ENCODE measurements around the gene AIP. TPM values are rescaled to one million over a fixed set of nuclear protein-coding genes. Genes with fewer than 3 reads are reported as not detected.

Gene AIP
- polyA plus RNA-seq, 1 donor from 2014 or later: 158 TPM

DNA sequence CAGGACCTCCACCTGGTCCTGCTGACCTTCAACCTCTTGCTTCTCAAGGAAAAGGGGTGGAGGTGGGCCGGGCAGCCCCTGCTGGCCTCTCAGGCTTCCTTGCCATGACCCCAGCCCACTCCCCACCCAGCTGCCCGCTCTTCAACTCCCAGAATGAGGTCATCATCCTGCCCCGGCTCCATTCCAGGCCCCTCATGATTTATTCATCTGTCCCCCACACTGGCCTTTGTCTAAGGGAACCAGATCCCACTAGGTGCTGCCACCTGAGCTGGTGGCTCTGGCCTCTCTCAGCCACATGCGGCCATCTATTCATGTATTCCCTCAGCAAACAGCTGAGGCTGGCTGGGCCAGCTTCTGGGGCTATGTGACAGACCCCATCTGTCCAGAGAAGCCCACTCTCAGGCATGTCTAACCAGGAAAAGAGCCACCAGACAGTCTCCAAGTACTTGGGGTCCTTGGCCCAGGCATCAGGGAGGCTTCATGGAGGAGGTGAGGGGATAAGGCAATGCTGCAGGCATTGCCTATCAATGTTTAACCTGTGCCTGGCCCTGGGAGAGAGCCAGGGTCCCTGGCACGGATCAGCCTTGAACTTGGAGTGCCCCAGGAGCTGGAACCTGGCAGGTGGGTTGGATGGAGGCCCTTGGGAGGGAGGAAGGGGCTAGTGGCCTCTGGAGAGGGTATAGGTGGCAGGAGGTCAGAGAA, 42.6 kb downstream of the AIP start:
- no peaks in the 10 kb centered on the region for H3K36me3 Mint-ChIP-seq
- H3K9me3 Mint-ChIP-seq: peaks cover 0 to 2% (median 0%) of the 10 kb centered on the region in 3 donors
- H3K4me3 Mint-ChIP-seq: no peak overlapping the region
- H3K27ac Mint-ChIP-seq: no peak overlapping the region
- peaks cover 0 to 5% (median 2%) of the 10 kb centered on the region in 3 donors for H3K4me1 Mint-ChIP-seq
- peaks cover 15% of the 10 kb centered on the region for H3K27me3 Mint-ChIP-seq

DNA sequence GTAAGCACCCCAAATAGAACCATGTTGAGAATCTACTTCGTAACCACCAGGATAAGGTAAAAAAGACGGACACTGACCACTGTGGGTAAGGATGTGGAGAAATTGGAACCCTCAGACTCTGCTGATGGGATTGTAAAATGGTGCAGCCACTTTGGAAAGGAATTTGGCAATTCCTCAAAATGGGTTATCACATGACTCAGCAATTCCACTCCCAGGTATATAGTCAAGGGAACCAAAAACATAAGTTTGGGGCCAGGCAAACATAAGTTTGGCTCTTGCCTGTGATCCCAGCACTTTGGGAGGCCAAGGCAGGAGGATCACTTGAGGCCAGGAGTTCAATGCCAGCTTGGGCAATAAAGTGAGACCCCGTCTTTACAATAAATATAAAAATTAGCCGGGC, 45.5 kb downstream of the AIP start:
- peaks cover 17% of the 10 kb centered on the region for H3K27me3 Mint-ChIP-seq
- peaks cover 0 to 4% (median 2%) of the 10 kb centered on the region in 3 donors for H3K9me3 Mint-ChIP-seq
- H3K36me3 Mint-ChIP-seq: no peaks in the 10 kb centered on the region
- H3K27ac Mint-ChIP-seq: no peak overlapping the region
- peaks cover 0 to 7% (median 2%) of the 10 kb centered on the region in 3 donors for H3K4me1 Mint-ChIP-seq
- H3K4me3 Mint-ChIP-seq: no peak overlapping the region

DNA sequence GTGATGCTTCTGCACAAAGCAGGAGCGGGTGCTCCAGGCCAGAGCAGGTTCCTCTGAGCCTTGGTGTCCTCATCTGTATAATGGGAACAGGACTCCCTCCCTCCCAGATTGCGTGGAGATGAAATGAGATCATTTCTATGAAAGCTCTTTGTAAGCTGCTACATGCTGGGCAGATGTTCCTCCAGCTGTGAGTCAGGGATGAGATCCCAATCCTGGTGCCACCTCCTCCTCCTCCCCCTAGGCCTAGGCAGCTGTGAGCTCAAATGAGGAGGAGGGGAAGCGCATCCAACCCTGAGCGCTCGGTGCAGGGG, 47.4 kb downstream of the AIP start:
- no peak overlapping the region for H3K4me3 Mint-ChIP-seq
- H3K27me3 Mint-ChIP-seq: peaks cover 18% of the 10 kb centered on the region

DNA sequence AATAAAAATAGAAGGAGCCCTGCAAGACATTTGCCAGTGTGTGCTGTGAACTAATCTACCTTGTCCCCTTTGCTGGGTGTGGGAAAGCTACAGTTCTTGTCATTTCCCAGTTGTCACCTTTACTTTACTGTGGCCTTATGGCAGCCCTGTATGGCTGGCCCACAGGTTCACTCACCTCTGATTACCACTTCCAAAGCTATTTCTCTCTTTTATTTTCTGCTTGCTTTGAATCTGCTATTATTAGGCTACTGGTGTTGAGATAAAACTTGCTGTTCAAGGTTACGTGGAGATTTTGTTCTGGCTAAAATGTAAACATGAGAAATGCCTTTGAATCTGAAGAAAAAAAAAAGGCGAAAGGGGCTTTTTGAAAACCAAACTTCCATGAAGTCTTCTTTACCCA, 50.1 kb downstream of the AIP start:
- Mint-ChIP-seq H3K9me3 (peaks cover 3 to 11% (median 3%) of the 10 kb centered on the region in 3 donors), H3K27ac (no peak overlapping the region), H3K36me3 (peaks cover 1% of the 10 kb centered on the region), H3K27me3 (peaks cover 10% of the 10 kb centered on the region), H3K4me1 (peaks cover 0 to 7% (median 0%) of the 10 kb centered on the region in 3 donors), H3K4me3 (no peak overlapping the region)

More for the DNA sequence above, 47.4 kb downstream of the AIP start:
- Mint-ChIP-seq H3K36me3 (no peaks in the 10 kb centered on the region), H3K9me3 (peaks cover 3 to 11% (median 5%) of the 10 kb centered on the region in 3 donors), H3K27ac (no peak overlapping the region), H3K4me1 (peaks cover 0 to 7% (median 2%) of the 10 kb centered on the region in 3 donors)

DNA sequence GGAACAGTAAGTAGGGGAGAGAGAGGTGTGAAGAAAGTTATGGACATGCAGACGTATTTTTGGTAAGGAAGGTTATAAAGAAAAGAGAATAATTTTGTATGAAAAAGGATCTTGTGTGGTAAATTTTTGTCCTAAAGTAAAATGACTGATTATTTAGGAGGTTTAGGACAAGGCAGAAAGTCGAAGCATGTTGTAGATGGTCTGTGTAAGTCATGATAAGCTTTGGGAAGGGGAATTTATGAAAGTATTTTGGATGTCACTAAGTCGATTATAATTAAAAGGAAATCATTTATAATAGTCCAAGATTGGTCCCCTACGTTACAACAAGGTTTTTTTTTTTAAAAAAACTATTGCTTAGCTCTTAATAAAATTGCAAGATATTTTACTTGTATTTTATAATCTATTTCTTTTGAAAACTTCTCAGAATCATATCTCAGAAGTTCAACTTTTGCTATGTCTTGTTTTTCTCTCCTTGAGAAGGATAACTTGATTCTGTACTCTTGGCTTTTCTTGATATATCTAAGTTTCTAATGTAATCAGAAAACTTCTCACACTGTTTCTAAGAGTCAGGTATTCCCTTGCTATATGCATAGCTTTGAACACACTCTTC, 51.3 kb downstream of the AIP start:
- no peak overlapping the region for H3K27ac Mint-ChIP-seq
- peaks cover 0 to 7% (median 0%) of the 10 kb centered on the region in 3 donors for H3K4me1 Mint-ChIP-seq
- peaks cover 3 to 11% (median 3%) of the 10 kb centered on the region in 3 donors for H3K9me3 Mint-ChIP-seq

DNA sequence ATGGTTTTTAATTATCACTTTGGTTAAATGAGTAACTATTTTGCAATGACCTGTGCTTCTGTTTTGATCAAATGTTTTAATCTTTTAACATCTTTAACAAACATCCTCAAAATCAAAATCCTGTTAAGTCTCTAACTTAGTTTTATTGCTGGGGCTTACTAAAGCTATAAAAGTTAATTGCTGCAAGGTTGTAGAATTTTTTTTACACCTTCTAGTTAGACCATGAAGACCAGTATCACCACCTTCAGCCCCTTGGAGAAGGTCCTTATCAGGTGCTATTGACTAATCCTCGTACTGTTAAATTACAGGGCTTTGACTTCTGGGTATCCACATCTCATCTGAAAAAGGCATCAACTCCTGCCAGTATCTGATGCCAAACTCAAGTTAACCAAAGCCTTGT, 52.7 kb downstream of the AIP start:
- Mint-ChIP-seq H3K4me3 (no peak overlapping the region), H3K27me3 (peaks cover 9% of the 10 kb centered on the region), H3K36me3 (peaks cover 1% of the 10 kb centered on the region), H3K27ac (no peak overlapping the region), H3K4me1 (peaks cover 0 to 2% (median 0%) of the 10 kb centered on the region in 3 donors), H3K9me3 (peaks cover 3 to 11% (median 3%) of the 10 kb centered on the region in 3 donors)

More for the DNA sequence above, 51.3 kb downstream of the AIP start:
- H3K36me3 Mint-ChIP-seq: peaks cover 1% of the 10 kb centered on the region
- no peak overlapping the region for H3K4me3 Mint-ChIP-seq
- peaks cover 12% of the 10 kb centered on the region for H3K27me3 Mint-ChIP-seq

DNA sequence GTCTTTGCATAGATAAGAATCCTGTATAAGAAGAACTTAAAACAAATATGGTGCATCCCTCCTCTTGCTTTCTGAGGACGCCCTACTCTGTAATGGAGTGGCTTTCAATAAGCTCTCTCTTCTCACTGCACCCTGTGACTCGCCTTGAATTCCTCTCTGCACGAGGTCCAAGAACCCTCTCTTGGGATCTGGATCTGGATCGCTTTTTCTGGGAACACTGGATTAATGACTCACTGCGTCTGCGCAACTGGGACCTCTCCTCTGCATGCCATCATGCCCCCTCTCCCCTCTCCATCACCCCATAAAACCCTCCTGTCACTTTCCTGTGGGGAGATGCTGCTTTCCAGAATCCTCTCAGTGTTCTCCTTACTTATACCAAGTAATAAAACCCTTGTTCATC, 55.5 kb downstream of the AIP start:
- no peak overlapping the region for H3K4me3 Mint-ChIP-seq

DNA sequence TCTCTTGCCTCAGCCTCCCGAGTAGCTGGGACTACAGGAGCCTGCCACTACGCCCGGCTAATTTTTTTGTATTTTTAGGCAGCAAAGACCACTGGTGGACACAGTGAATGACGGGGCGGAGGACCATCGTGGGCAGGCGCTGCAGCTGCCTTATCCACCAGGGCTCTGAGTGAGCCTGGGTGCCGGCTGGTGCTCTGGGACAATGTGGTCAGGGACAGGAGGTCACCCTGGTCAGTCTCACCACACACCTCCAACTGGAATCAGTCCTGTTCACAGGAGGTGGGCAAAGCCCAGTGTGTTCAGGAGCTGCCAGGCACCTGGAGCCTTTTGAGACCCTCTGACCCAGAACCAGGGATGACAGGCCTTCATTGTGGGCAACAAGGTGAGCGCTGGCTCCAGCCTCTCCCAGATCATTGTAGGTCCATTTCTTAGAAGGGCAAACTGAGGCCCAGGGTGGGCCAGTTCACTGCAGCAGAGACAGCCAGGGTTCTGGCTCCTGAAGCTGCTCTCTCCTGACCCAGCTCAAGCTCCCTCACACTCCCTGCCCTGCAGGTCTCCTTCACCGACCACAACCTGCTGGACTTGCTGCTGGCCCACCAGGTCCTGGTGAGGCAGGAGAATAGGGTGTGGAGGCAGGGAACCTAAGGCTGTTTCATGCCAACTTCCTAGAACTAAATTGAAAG, 56.1 kb downstream of the AIP start:
- peaks cover 2% of the 10 kb centered on the region for H3K27me3 Mint-ChIP-seq
- no peak overlapping the region for H3K27ac Mint-ChIP-seq
- H3K4me1 Mint-ChIP-seq: peaks cover 0 to 2% (median 0%) of the 10 kb centered on the region in 3 donors
- H3K4me3 Mint-ChIP-seq: no peak overlapping the region
- H3K36me3 Mint-ChIP-seq: peaks cover 1% of the 10 kb centered on the region
- peaks cover 0 to 3% (median 1%) of the 10 kb centered on the region in 3 donors for H3K9me3 Mint-ChIP-seq

More for the DNA sequence above, 55.5 kb downstream of the AIP start:
- no peak overlapping the region for H3K27ac Mint-ChIP-seq
- peaks cover 0 to 2% (median 0%) of the 10 kb centered on the region in 3 donors for H3K4me1 Mint-ChIP-seq
- H3K9me3 Mint-ChIP-seq: peaks cover 3 to 7% (median 3%) of the 10 kb centered on the region in 3 donors
- H3K36me3 Mint-ChIP-seq: peaks cover 1% of the 10 kb centered on the region
- peaks cover 7% of the 10 kb centered on the region for H3K27me3 Mint-ChIP-seq

DNA sequence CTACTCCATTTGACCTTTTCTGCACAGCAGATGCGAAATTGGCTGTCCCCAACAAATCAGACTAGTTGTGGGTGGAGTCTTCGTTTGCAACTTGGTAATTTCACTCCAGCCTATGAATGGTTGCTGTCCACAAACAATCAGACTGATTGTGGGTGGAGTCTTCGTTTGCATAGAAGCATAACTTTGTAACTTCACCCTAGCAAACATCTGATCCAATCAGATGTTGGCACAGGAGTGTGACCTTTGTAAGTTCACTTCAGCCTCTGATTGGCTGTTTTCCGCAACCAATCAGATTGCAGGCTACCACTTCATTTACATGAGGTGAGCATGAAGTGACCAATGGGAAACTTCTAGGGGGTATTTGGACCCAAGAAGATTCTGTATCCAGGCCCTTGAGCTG, 56.7 kb downstream of the AIP start:
- Mint-ChIP-seq H3K36me3 (peaks cover 1% of the 10 kb centered on the region), H3K27me3 (peaks cover 2% of the 10 kb centered on the region), H3K27ac (no peak overlapping the region), H3K4me3 (no peak overlapping the region), H3K4me1 (peaks cover 0 to 2% (median 0%) of the 10 kb centered on the region in 3 donors), H3K9me3 (no peaks in the 10 kb centered on the region)

Other genes with a start within 250 kb of the AIP start
- 26.2 TPM for gene GRK2, start 216.6 kb upstream of the AIP start, polyA plus RNA-seq
- gene ANKRD13D, start 193.7 kb upstream of the AIP start, polyA plus RNA-seq: 17.3 TPM
- 5.5 TPM for gene SSH3, start 179.5 kb upstream of the AIP start, polyA plus RNA-seq
- 384 TPM for gene POLD4, start 129.5 kb upstream of the AIP start, polyA plus RNA-seq
- gene CLCF1, start 109.4 kb upstream of the AIP start, polyA plus RNA-seq: 5.1 TPM
- 12.0 TPM for gene RAD9A, start 91.0 kb upstream of the AIP start, polyA plus RNA-seq
- 546 TPM for gene PPP1CA, start 81.2 kb upstream of the AIP start, polyA plus RNA-seq
- gene TBC1D10C, start 78.9 kb upstream of the AIP start, polyA plus RNA-seq: 341 TPM
- gene CARNS1, start 67.3 kb upstream of the AIP start, polyA plus RNA-seq: 2.4 TPM
- 65.1 TPM for gene RPS6KB2, start 54.5 kb upstream of the AIP start, polyA plus RNA-seq
- gene PTPRCAP, start 45.3 kb upstream of the AIP start, polyA plus RNA-seq: 1,093 TPM
- 19.9 TPM for gene CORO1B, start 39.5 kb upstream of the AIP start, polyA plus RNA-seq
- 1.8 TPM for gene GPR152, start 30.3 kb upstream of the AIP start, polyA plus RNA-seq
- 3.9 TPM for gene CABP4, start 27.7 kb upstream of the AIP start, polyA plus RNA-seq
- 272 TPM for gene TMEM134, start 13.8 kb upstream of the AIP start, polyA plus RNA-seq
- gene PITPNM1, start 22.3 kb downstream of the AIP start, polyA plus RNA-seq: 40.6 TPM
- 133 TPM for gene CDK2AP2, start 25.1 kb downstream of the AIP start, polyA plus RNA-seq
- not detected for gene CABP2, start 40.4 kb downstream of the AIP start, polyA plus RNA-seq
- 214 TPM for gene GSTP1, start 100.8 kb downstream of the AIP start, polyA plus RNA-seq
- 121 TPM for gene NDUFV1, start 123.9 kb downstream of the AIP start, polyA plus RNA-seq
- gene NUDT8, start 146.9 kb downstream of the AIP start, polyA plus RNA-seq: 2.9 TPM
- gene TBX10, start 156.7 kb downstream of the AIP start, polyA plus RNA-seq: not detected
- gene ACY3, start 167.7 kb downstream of the AIP start, polyA plus RNA-seq: 0.63 TPM
- not detected for gene ALDH3B2, start 191.6 kb downstream of the AIP start, polyA plus RNA-seq